Epithelial cell of alveolus of lung (primary cell): ENCODE measurements around the gene AKT1. TPM values are rescaled to one million over a fixed set of nuclear protein-coding genes. Genes with fewer than 3 reads are reported as not detected.

Experiments used
- total RNA-seq: library from RNA; depleted of rRNA; stranded (reverse); fragments of >200 nt; gene quantifications from 2 replicates; pipeline ENCODE4 v1.2.1, GENCODE V29; 2015

Gene AKT1
- total RNA-seq = 126 and 130 TPM in 2 replicates

GRCh38 chr14:104794993-104795780 lies at the start of gene AKT1:
TSS of gene AKT1 (minus strand) at chr14:104795748. CDS start at chr14:104792643, 3,105 bp downstream.

DNA sequence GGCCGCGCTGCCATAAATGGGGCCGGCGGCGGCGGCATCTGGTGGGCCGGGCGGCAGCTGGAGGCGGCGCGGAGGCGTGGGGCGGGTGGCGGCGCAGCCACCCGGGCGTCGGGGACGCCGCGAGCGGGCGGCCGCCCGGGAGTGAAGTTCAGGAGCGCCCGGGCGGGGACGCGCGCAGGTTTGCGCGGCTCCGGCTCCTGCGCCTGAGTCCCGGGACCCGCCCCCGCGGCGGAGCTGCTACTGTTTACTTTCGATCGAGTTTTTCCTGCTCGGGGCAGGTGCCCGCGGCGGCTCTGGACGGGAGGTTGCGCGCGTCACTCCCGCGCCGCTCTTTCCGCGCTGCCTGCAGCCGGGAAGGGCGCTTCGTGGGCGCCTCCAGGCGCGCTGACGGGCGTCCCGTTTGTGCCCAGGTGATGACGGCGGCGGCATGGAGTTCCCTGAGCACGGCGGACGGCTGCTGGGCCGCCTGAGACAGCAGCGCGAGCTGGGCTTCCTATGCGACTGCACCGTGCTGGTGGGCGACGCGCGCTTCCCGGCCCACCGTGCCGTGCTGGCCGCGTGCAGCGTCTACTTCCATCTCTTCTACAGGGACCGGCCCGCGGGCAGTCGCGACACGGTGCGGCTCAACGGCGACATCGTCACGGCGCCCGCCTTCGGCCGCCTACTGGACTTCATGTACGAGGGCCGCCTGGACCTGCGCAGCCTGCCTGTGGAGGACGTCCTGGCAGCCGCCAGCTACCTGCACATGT lies 5.4 kb upstream of the AKT1 start, which contains the start of gene ZBTB42:
TSS of gene ZBTB42 (plus strand) at position 331 of the 749 bp plus-strand sequence. CDS start at position 428, 97 bp downstream.

DNA sequence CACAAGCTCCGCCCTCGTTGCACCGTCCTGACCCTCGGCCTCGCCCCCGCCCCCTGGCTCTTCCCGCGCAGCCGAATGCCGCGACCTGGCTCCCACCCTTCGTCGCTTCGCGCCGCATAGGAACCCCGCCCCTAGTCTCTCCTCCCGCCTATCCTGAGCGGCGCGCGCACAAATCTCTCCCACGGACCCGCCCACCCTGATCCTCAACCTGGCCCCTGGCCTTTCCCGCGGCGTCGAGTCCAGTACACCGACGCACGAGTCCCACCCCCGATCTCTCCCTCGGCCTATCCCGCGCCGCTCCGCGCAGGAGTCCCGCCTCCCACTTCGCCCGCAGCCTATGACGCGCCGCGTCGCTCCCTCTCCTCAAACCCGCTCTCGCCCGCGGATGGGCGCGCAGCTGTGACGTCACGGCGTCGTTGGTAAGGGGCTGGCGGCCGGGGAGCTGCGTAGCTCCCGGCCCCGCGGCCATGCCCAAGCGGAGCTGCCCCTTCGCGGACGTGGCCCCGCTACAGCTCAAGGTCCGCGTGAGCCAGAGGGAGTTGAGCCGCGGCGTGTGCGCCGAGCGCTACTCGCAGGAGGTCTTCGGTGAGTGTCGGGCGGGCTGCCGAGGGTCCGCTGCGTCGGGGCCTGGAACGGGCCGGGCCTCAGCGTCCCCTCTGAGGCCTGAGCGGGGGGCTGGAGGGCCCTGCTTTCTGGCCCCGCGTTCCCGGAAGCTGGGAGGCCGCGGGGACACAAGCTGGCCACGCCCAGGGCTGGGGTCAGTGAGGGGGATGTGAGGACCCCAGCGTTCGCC lies 42.6 kb downstream of the AKT1 start, which contains the start of gene SIVA1:
TSS of gene SIVA1 (plus strand) at position 413 of the 793 bp plus-strand sequence. CDS start at position 468, 55 bp downstream.

GRCh38 chr14:104723651-104724406 lies 71.7 kb downstream of the AKT1 start, which contains the start of gene ADSS1:
TSS of gene ADSS1 (plus strand) at chr14:104724229. CDS start at chr14:104724271, 42 bp downstream.

Other genes with a start within 250 kb of the AKT1 start
- gene C14orf180, start 216.0 kb downstream of the AKT1 start, total RNA-seq = not detected in 2 replicates
- gene TMEM179, start 191.0 kb downstream of the AKT1 start, total RNA-seq = not detected in 2 replicates
- gene INF2, start 106.1 kb downstream of the AKT1 start, total RNA-seq = 34.7 and 35.0 TPM in 2 replicates
- gene ADSS1, start 71.5 kb downstream of the AKT1 start, total RNA-seq = 2.6 and 24.9 TPM in 2 replicates
- gene SIVA1, start 42.6 kb downstream of the AKT1 start, total RNA-seq = 248 and 283 TPM in 2 replicates
- gene ZBTB42, start 5.4 kb upstream of the AKT1 start, total RNA-seq = 1.5 and 3.6 TPM in 2 replicates
- 12.9 and 14.6 TPM in 2 replicates for gene CEP170B, start 69.5 kb upstream of the AKT1 start, total RNA-seq
- not detected in 2 replicates for gene PLD4, start 129.1 kb upstream of the AKT1 start, total RNA-seq
- 7.6 and 22.5 TPM in 2 replicates for gene AHNAK2, start 182.6 kb upstream of the AKT1 start, total RNA-seq
- gene CLBA1, start 190.0 kb upstream of the AKT1 start, total RNA-seq = 8.3 and 8.9 TPM in 2 replicates
- 20.1 and 33.4 TPM in 2 replicates for gene CDCA4, start 225.3 kb upstream of the AKT1 start, total RNA-seq